HEK293 (cell line): ENCODE measurements around the gene IFNAR1.

Experiments used
- KLF16 ChIP-seq: fragments of 450-650 bp; formaldehyde crosslinking; IDR thresholded peaks from 2 replicates; pipeline ENCODE4 v1.5.1; 2017; ENCODE audit warnings: missing biosample characterization, missing genetic modification characterization
- ZNF223 ChIP-seq: fragments of 450-650 bp; formaldehyde crosslinking; IDR thresholded peaks from 2 replicates; pipeline ENCODE4 v1.5.1; 2016; ENCODE audit warnings: missing biosample characterization, missing genetic modification characterization
- TF ChIP-seq, protein P1 (sequence below): fragments of 450-650 bp; formaldehyde crosslinking; IDR thresholded peaks from 2 replicates; pipeline ENCODE4 v1.5.1; 2017; ENCODE audit warnings: missing biosample characterization, missing genetic modification characterization

GRCh38 chr21:33339135-33339534 lies 14.4 kb downstream of the IFNAR1 start:
- TF ChIP-seq ZNF223 (no peak), KLF16 (tag by site-specific recombination) (no peak)
- TF ChIP-seq, protein P1, sequence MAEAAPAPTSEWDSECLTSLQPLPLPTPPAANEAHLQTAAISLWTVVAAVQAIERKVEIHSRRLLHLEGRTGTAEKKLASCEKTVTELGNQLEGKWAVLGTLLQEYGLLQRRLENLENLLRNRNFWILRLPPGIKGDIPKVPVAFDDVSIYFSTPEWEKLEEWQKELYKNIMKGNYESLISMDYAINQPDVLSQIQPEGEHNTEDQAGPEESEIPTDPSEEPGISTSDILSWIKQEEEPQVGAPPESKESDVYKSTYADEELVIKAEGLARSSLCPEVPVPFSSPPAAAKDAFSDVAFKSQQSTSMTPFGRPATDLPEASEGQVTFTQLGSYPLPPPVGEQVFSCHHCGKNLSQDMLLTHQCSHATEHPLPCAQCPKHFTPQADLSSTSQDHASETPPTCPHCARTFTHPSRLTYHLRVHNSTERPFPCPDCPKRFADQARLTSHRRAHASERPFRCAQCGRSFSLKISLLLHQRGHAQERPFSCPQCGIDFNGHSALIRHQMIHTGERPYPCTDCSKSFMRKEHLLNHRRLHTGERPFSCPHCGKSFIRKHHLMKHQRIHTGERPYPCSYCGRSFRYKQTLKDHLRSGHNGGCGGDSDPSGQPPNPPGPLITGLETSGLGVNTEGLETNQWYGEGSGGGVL: no peak
